HUES48 (cell line): Measurements from ENCODE around the gene PRSS27.
"Not testable (repeated sequence)": the region's sequence is repeated elsewhere in the genome, so short reads cannot be mapped to it uniquely, and the experiment has no call there.

Source experiments
- H3K27ac ChIP-seq: one replicate; pipeline ENCODE4 v1.7.0; 2013; ENCODE audit warnings: low read depth, low read length, inconsistent platforms
- H3K27me3 ChIP-seq: 2 replicates; pipeline ENCODE4 v1.6.1; 2013; ENCODE audit warnings: mild to moderate bottlenecking, low read length; ENCODE audit not compliant: control insufficient read depth, insufficient read depth
- H3K36me3 ChIP-seq: 2 replicates; pipeline ENCODE4 v1.6.1; 2013; ENCODE audit warnings: low read length; ENCODE audit not compliant: control insufficient read depth, insufficient read depth
- H3K4me1 ChIP-seq: 2 replicates; pipeline ENCODE4 v1.6.1; 2013; ENCODE audit warnings: mild to moderate bottlenecking, low read length; ENCODE audit not compliant: control insufficient read depth, insufficient read depth
- H3K4me3 ChIP-seq: 2 replicates; pipeline ENCODE4 v1.5.1; 2013; ENCODE audit warnings: mild to moderate bottlenecking, low read depth, low read length
- H3K9ac ChIP-seq: 2 replicates; pipeline ENCODE4 v1.6.1; 2013; ENCODE audit warnings: mild to moderate bottlenecking, low read depth, low read length, moderate library complexity
- H3K9me3 ChIP-seq: 2 replicates; pipeline ENCODE4 v1.6.1; 2013; ENCODE audit warnings: low read length; ENCODE audit not compliant: control insufficient read depth, insufficient read depth

The PRSS27 gene

DNA sequence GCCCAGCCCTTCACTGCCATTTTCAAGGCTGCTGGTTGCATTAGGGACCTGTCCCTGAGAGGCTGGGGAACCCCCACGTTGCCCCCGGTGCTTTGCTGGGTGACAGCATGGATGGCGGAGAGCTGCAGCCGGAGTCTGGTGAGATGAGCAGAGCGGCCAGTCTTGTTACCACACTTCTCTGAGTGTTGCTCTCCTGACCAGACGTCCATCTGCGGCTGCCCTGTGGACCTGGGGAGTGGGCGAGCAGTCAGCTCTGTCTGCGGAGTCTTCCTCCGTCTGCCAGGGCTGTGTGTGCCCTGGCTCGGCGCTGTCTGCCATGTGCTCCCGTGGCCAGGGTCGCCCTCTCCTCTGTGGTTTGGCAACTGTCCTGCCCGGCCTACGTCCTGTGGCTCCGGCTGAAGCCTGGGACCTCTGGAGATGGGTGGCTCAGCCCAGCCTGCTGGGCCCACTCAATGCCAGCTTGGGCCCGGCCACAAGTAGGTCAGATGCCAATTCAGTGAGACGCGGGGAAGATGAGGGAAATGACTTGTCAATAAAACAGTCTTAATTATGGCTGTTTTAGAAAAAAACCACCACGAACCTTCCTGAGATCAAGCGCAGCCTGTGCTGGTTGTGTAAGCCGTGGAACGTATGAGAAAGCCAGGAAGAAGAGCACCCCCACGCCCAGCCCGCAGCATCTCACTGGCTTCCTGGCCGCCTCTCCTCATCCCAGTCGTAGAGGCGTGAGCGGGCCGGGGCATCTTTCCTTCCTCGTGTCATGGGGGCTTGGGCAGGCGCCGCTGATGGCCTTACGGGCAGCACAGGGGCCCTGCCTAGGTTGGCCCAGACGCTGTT is 29.8 kb downstream of the PRSS27 start:
- no peaks in the 10 kb centered on the region for H3K27me3 ChIP-seq
- no peak overlapping the region for H3K4me3 ChIP-seq
- no peak overlapping the region for H3K27ac ChIP-seq
- H3K9ac ChIP-seq, result no peak overlapping the region
- H3K36me3 ChIP-seq, result peaks cover 5% of the 10 kb centered on the region; the same call in 1 of the 2 replicates
- H3K4me1 ChIP-seq, result no peaks in the 10 kb centered on the region
- no peaks in the 10 kb centered on the region for H3K9me3 ChIP-seq

DNA sequence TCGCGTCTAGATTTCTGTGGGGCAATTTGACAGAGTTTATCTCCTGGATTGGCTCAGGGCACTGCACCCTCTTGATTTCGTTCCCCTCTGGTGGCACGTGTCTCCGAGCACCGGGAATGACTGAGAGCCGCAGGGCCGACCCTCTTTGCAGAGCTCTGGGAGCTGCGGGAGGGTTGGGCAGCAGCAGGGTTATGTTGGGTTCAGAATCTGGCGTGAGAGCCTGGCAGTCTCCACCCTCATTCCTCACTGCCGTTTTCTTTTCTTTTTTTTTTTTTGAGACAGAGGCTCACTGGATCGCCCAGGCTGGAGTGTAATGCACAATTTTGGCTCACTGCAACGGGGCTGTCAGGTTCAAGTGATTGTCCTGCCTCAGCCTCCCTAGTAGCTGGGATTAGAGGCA is 30.6 kb downstream of the PRSS27 start:
- not testable (repeated sequence) for H3K4me3 ChIP-seq, H3K36me3 ChIP-seq, H3K27ac ChIP-seq, H3K9me3 ChIP-seq, H3K9ac ChIP-seq, H3K27me3 ChIP-seq, H3K4me1 ChIP-seq

GRCh38 chr16:2687531-2688308 is 32.3 kb downstream of the PRSS27 start:
- Histone ChIP-seq H3K36me3 (peaks cover 5% of the 10 kb centered on the region; the same call in 1 of the 2 replicates), H3K27ac (no peak overlapping the region), H3K9me3 (no peaks in the 10 kb centered on the region), H3K27me3 (no peaks in the 10 kb centered on the region), H3K4me3 (no peak overlapping the region), H3K4me1 (no peaks in the 10 kb centered on the region), H3K9ac (no peak overlapping the region)

DNA sequence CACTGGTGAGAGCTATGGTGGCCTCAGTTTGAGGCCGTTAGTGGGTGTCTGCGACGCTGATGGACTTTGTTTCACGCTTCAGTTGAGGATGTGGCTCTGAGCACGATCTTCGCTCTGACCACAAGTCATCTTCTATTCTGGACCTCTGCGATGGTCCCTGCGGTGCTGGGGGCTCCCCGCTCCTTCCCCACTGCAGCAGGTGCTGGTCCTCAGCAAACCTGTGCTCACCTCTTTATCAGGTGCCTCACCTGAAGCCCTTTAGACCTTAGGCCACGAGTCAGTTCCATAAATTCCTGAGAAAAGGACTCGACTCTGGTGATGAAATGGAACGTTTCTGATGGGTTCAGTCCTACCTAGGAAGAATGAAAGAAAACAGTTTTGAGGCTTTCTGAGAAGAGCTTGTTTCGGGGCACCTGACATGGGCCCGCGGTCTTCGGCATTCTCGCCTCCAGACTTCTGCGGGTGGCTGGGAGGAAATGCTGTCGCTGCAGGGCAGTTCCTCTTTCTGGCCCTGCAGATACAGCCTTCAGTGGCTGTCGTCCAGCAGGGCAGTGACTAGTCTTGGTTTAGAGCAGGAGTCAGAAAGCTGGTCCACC is 33.0 kb downstream of the PRSS27 start:
- no peaks in the 10 kb centered on the region for H3K27me3 ChIP-seq
- H3K9ac ChIP-seq, result no peak overlapping the region
- no peak overlapping the region for H3K4me3 ChIP-seq
- 0 out of 2 replicates have a peak, but pooled peaks cover 2% of the 10 kb centered on the region for H3K36me3 ChIP-seq
- H3K4me1 ChIP-seq, result no peaks in the 10 kb centered on the region
- H3K27ac ChIP-seq, result no peak overlapping the region
- H3K9me3 ChIP-seq, result no peaks in the 10 kb centered on the region

DNA sequence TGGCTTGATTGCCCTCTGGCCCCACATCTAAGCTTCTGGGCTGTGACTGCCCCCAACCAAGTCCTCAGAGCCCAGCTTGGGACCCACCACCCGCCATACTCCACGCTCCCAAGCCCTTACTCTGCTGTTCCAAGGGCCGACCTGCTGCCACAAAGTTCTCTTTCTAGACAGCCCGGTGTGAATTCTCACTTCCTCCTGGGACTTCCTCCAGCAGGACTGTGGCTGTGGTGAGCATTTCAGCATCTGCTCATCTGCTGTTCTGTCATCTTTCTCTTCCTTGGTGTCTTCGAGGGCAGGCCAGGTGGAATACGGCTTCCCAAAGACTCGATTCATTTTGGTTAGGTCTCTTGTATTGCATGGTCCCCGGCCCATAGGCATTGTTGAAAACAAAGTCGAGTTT is 33.9 kb downstream of the PRSS27 start:
- H3K36me3 ChIP-seq, H3K4me3 ChIP-seq, H3K9ac ChIP-seq, H3K27ac ChIP-seq, H3K27me3 ChIP-seq, H3K4me1 ChIP-seq, H3K9me3 ChIP-seq: not testable (repeated sequence)

DNA sequence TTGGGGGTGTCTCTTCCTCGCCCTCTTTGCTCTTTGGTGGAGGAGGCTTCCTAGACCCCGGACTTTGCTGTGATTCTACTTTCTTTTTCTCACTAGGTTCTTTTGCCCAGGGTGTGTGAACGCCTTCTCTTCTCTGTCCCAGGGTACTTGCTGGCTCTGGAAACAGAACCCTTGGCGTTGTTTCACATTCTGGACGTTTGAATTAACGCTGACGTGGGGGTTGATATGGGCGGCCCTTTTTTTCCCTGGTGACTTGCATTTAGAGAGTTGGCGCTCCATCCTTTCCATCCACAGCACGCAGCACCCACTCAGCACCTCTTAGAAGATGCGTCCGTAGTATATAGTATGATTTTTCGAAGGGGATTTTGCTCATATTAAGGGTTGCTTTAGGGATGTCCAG is 37.0 kb downstream of the PRSS27 start:
- H3K9me3 ChIP-seq, H3K27me3 ChIP-seq, H3K27ac ChIP-seq, H3K4me1 ChIP-seq, H3K36me3 ChIP-seq: not testable (repeated sequence)
- peak overlapping the region; percentile 87 for H3K9ac ChIP-seq
- peak overlapping the region; percentile 78 for H3K4me3 ChIP-seq

- peak within 1 kb of the TSS; percentile 87 for H3K9ac ChIP-seq
- no peaks in the 10 kb centered on the region for H3K27me3 ChIP-seq
- H3K4me1 ChIP-seq, result no peaks in the 10 kb centered on the region
- peak within 1 kb of the TSS; percentile 78 for H3K4me3 ChIP-seq
- no peaks in the 10 kb centered on the region for H3K36me3 ChIP-seq
- peak within 1 kb of the TSS; percentile 68 for H3K27ac ChIP-seq
- H3K9me3 ChIP-seq, result no peaks in the 10 kb centered on the region
Observed at GRCh38 chr16:2682209-2683021, 37.6 kb downstream of the PRSS27 start, which contains the start of gene KCTD5. Gene KCTD5 (plus strand): TSS chr16:2682523. CDS start chr16:2682549, 26 bp downstream.

DNA sequence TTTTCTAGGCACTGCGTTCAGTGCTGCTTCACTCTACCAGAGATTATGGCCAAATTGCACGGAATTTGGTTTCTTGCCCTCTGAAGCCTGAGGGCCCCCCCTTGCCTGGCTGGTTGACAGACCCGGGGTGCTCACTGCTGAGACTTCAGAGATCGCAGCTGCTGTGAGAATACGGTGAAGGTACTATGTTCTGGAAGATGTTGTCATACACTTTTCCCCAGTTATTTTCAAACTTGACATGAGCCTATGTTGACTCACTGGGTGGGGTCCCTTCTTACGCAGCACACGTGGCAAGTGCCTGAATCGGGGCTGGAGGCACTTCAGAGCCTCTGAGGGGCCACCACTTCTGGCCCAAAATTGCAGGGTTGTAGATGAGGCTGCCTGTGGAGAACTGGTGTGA is 39.7 kb downstream of the PRSS27 start:
- H3K27me3 ChIP-seq, H3K9ac ChIP-seq, H3K4me3 ChIP-seq, H3K9me3 ChIP-seq, H3K4me1 ChIP-seq, H3K36me3 ChIP-seq, H3K27ac ChIP-seq: not testable (repeated sequence)

GRCh38 chr16:2679902-2680301 is 40.1 kb downstream of the PRSS27 start:
- H3K27ac ChIP-seq, H3K4me3 ChIP-seq, H3K4me1 ChIP-seq, H3K9ac ChIP-seq, H3K27me3 ChIP-seq, H3K36me3 ChIP-seq, H3K9me3 ChIP-seq: not testable (repeated sequence)

- not testable (repeated sequence) for H3K27me3 ChIP-seq, H3K36me3 ChIP-seq, H3K4me1 ChIP-seq, H3K27ac ChIP-seq, H3K9me3 ChIP-seq, H3K9ac ChIP-seq, H3K4me3 ChIP-seq
Observed at GRCh38 chr16:2678206-2678965, 41.6 kb downstream of the PRSS27 start.
